ENCODE data around the gene OOEP.

The OOEP gene

DNA sequence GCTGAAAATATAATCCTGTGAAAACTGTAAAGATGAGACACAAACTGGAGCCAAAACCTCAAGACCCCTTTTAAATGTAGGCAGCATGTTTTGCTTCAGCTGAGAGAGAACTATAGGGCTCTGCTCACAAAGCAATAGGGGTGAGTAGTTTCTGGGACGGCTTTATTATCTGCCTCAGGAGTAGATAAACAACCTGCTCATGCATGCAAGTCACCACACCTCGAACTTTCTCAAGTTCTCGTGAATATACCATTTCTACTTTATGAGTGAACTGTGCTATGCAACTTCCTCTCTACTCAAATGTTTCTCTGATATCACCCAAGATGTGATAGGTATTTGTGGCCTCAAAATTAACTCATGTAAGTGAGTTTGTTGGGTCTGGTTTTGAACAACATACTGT lies 7.5 kb upstream of the OOEP start:
- Histone ChIP-seq H3K4me3 (ENCODE audit: low read length) (no peak overlapping the region), H3K4me2 (ENCODE audit: low read length) (no peak overlapping the region), H3K9me3 (ENCODE audit: control insufficient read depth, insufficient read depth, low read length) (no peaks in the 10 kb centered on the region), H3K79me2 (ENCODE audit: control insufficient read depth, low read length) (no peaks in the 10 kb centered on the region), H3F3A (ENCODE audit: control insufficient read depth, insufficient read depth) (no peaks in the 10 kb centered on the region), H3K9me2 (replicated peaks; ENCODE audit: control insufficient read depth, low read length) (no peaks in the 10 kb centered on the region), H3K36me3 (ENCODE audit: control insufficient read depth, low read length) (no peaks in the 10 kb centered on the region), H3K27ac (ENCODE audit: low read depth, low read length) (no peak overlapping the region), H3K4me1 (ENCODE audit: control insufficient read depth, low read length) (no peaks in the 10 kb centered on the region), H3K27me3 (ENCODE audit: control insufficient read depth, low read length) (no peaks in the 10 kb centered on the region), H4K20me1 (ENCODE audit: control insufficient read depth, insufficient read depth, low read depth, low read length) (no peaks in the 10 kb centered on the region)
- TF ChIP-seq, protein P1, sequence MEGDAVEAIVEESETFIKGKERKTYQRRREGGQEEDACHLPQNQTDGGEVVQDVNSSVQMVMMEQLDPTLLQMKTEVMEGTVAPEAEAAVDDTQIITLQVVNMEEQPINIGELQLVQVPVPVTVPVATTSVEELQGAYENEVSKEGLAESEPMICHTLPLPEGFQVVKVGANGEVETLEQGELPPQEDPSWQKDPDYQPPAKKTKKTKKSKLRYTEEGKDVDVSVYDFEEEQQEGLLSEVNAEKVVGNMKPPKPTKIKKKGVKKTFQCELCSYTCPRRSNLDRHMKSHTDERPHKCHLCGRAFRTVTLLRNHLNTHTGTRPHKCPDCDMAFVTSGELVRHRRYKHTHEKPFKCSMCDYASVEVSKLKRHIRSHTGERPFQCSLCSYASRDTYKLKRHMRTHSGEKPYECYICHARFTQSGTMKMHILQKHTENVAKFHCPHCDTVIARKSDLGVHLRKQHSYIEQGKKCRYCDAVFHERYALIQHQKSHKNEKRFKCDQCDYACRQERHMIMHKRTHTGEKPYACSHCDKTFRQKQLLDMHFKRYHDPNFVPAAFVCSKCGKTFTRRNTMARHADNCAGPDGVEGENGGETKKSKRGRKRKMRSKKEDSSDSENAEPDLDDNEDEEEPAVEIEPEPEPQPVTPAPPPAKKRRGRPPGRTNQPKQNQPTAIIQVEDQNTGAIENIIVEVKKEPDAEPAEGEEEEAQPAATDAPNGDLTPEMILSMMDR (IDR thresholded peaks at IDR 0.05; ENCODE audit: low read depth, low read length, poor library complexity, severe bottlenecking) = no peak
- TF ChIP-seq EZH2phosphoT487 (IDR thresholded peaks at IDR 0.05; ENCODE audit: borderline replicate concordance, low read length) = no peak

- Histone ChIP-seq H3F3A (ENCODE audit: control insufficient read depth, insufficient read depth) (no peaks in the 10 kb centered on the region), H3K27me3 (ENCODE audit: control insufficient read depth, low read length) (no peaks in the 10 kb centered on the region), H3K79me2 (ENCODE audit: control insufficient read depth, low read length) (no peaks in the 10 kb centered on the region), H3K9me2 (replicated peaks; ENCODE audit: control insufficient read depth, low read length) (no peaks in the 10 kb centered on the region), H4K20me1 (ENCODE audit: control insufficient read depth, insufficient read depth, low read depth, low read length) (no peaks in the 10 kb centered on the region), H3K4me3 (ENCODE audit: low read length) (no peak overlapping the region), H3K36me3 (ENCODE audit: control insufficient read depth, low read length) (no peaks in the 10 kb centered on the region), H3K27ac (ENCODE audit: low read depth, low read length) (no peak overlapping the region), H3K4me2 (ENCODE audit: low read length) (no peak overlapping the region), H3K4me1 (ENCODE audit: control insufficient read depth, low read length) (no peaks in the 10 kb centered on the region), H3K9me3 (ENCODE audit: control insufficient read depth, insufficient read depth, low read length) (no peaks in the 10 kb centered on the region)
- TF ChIP-seq, protein P1 (IDR thresholded peaks at IDR 0.05; ENCODE audit: low read depth, low read length, poor library complexity, severe bottlenecking) = no peak
- no peak for TF ChIP-seq EZH2phosphoT487 (IDR thresholded peaks at IDR 0.05; ENCODE audit: borderline replicate concordance, low read length)
These were observed 5.5 kb upstream of the OOEP start for GRCh38 chr6:73375216-73375615.

- TF ChIP-seq, protein P1 (IDR thresholded peaks at IDR 0.05; ENCODE audit: low read depth, low read length, poor library complexity, severe bottlenecking) = no peak
- TF ChIP-seq EZH2phosphoT487 (IDR thresholded peaks at IDR 0.05; ENCODE audit: borderline replicate concordance, low read length) = no peak
- Histone ChIP-seq H3K79me2 (ENCODE audit: control insufficient read depth, low read length) (no peaks in the 10 kb centered on the region), H3K4me3 (ENCODE audit: low read length) (no peak overlapping the region), H3F3A (ENCODE audit: control insufficient read depth, insufficient read depth) (no peaks in the 10 kb centered on the region), H3K36me3 (ENCODE audit: control insufficient read depth, low read length) (no peaks in the 10 kb centered on the region), H3K27me3 (ENCODE audit: control insufficient read depth, low read length) (no peaks in the 10 kb centered on the region), H3K9me2 (replicated peaks; ENCODE audit: control insufficient read depth, low read length) (no peaks in the 10 kb centered on the region), H3K27ac (ENCODE audit: low read depth, low read length) (no peak overlapping the region), H3K9me3 (ENCODE audit: control insufficient read depth, insufficient read depth, low read length) (no peaks in the 10 kb centered on the region), H3K4me2 (ENCODE audit: low read length) (no peak overlapping the region), H3K4me1 (ENCODE audit: control insufficient read depth, low read length) (no peaks in the 10 kb centered on the region), H4K20me1 (ENCODE audit: control insufficient read depth, insufficient read depth, low read depth, low read length) (no peaks in the 10 kb centered on the region)
These were observed 2.8 kb upstream of the OOEP start for GRCh38 chr6:73372516-73372915.

- H3K4me2 ChIP-seq (ENCODE audit: low read length) = no peak overlapping the region
- no peak overlapping the region for H3K4me3 ChIP-seq (ENCODE audit: low read length)
- no peaks in the 10 kb centered on the region for H3K79me2 ChIP-seq (ENCODE audit: control insufficient read depth, low read length)
- H4K20me1 ChIP-seq (ENCODE audit: control insufficient read depth, insufficient read depth, low read depth, low read length) = no peaks in the 10 kb centered on the region
- H3K36me3 ChIP-seq (ENCODE audit: control insufficient read depth, low read length) = no peaks in the 10 kb centered on the region
- H3K4me1 ChIP-seq (ENCODE audit: control insufficient read depth, low read length) = no peaks in the 10 kb centered on the region
- H3K27ac ChIP-seq (ENCODE audit: low read depth, low read length) = no peak overlapping the region
- H3F3A ChIP-seq (ENCODE audit: control insufficient read depth, insufficient read depth) = no peaks in the 10 kb centered on the region
- no peaks in the 10 kb centered on the region for H3K27me3 ChIP-seq (ENCODE audit: control insufficient read depth, low read length)
- H3K9me2 ChIP-seq (replicated peaks; ENCODE audit: control insufficient read depth, low read length) = no peaks in the 10 kb centered on the region
- TF ChIP-seq EZH2phosphoT487 (IDR thresholded peaks at IDR 0.05; ENCODE audit: borderline replicate concordance, low read length) = no peak
- TF ChIP-seq, protein P1 (IDR thresholded peaks at IDR 0.05; ENCODE audit: low read depth, low read length, poor library complexity, severe bottlenecking) = no peak
- H3K9me3 ChIP-seq (ENCODE audit: control insufficient read depth, insufficient read depth, low read length) = no peaks in the 10 kb centered on the region
These were observed 2.3 kb upstream of the OOEP start for GRCh38 chr6:73371984-73372383.
